ENCODE results near the gene CARHSP1. TPM values are rescaled to one million over a fixed set of nuclear protein-coding genes. Genes with fewer than 3 reads are reported as not detected.

CARHSP1 gene
- polyA plus RNA-seq, 3 donors, result 45.3 to 236 (median 125) TPM

- 73 to 78% (median 77%) methylated on average over 14 of the region's 14 CpGs for WGBS, 3 donors
- H3K27ac ChIP-seq (ENCODE audit: low read depth, low read length), result no peak overlapping the region
These were observed 6.3 kb downstream of the CARHSP1 start for GRCh38 chr16:8862309-8863130.

DNA sequence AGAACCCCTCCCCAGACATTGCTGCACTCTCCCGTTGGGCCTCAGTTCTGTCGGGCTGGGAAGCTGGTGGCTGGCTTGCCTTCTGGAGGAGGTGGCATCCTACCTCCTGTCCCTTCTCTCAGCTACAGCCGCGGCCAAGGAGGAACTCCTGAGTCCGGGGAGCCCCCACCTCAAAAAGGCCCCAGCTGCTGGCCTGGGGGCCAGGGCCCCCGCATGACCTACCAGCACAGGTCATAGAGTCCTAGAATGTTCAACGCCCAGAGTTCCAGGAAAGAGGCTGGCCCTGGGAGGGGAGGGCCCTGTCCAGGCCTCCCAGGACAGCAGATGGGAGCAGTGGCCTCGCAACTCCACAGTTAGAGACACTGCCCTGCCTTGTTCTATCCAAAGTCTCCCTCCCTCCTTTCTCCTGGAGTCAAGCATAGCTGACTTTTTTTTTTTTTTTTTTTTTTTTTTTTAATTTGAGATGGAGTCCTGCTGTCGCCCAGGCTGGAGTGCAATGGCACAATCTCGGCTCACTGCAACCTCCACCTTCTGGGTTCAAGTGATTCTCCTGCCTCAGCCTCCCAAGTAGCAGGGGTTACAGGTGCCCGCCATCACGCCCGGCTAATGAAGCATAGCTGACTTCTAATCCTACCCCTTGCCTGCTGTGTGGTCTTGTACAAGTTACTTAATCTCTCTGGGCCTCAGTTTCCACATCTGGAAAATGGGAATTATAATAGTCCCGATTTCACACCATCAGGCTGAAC, 7.1 kb downstream of the CARHSP1 start:
- H3K27ac ChIP-seq (ENCODE audit: low read depth, low read length), result no peak overlapping the region
- WGBS, 3 donors, result 69 to 73% (median 71%) methylated on average over 14 of the region's 14 CpGs

DNA sequence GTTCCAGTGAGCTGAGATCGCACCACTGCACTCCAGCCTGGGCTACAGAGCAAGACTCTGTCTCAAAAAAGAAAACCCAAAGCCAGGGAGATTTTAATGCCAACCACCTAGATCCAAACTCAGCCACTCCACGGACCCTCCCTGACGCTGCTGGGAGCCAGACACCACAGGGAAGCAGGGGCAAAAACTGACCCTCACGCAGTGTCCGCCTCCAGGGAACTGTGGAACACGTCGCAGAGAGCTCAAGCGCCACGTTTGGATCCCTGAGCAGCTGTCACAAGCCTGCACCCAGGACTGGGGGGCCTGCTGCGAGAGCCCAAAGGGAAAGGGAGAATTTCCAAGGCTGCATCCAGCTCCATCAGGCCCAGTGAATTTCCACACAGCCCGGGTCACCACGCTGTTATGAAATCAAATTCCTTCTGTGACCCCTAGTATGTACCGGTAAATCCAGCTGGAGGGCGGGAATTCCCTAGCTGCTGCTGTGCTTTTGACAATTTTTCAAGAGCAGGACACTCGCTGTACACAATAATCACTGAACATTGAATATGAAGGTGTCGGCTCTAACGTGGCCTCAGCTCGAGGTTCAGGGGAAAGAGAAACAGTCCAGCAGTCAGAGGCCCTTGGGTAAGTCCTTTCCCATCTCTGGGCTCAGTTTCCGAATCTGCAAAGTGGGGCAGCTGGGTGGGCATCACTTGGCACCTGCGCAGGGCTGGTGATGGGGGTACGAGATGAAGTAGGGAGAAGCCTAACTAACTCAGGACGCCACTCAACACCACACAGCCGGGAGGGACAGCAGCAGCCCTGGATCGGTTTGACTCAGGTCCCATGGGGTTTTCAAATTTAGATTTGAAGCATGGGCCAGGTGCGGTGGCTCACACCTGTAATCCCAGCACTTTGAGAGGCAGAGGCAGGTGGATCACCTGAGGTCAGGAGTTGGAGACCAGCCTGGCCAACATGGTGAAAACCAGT, 8.6 kb downstream of the CARHSP1 start:
- WGBS, 3 donors, result 54 to 63% (median 59%) methylated on average over 25 of the region's 25 CpGs
- no peak overlapping the region for H3K27ac ChIP-seq (ENCODE audit: low read depth, low read length)

- no peak overlapping the region for H3K27ac ChIP-seq (ENCODE audit: low read depth, low read length)
- 90 to 93% (median 91%) methylated on average over 30 to 31 of the region's 31 CpGs for WGBS, 3 donors
These were observed 9.6 kb downstream of the CARHSP1 start for GRCh38 chr16:8858994-8859912.

GRCh38 chr16:8855972-8856371, 12.8 kb downstream of the CARHSP1 start:
- no peak overlapping the region for H3K27ac ChIP-seq (ENCODE audit: low read depth, low read length)
- 54 to 72% (median 62%) methylated on average over 5 of the region's 5 CpGs for WGBS, 3 donors

DNA sequence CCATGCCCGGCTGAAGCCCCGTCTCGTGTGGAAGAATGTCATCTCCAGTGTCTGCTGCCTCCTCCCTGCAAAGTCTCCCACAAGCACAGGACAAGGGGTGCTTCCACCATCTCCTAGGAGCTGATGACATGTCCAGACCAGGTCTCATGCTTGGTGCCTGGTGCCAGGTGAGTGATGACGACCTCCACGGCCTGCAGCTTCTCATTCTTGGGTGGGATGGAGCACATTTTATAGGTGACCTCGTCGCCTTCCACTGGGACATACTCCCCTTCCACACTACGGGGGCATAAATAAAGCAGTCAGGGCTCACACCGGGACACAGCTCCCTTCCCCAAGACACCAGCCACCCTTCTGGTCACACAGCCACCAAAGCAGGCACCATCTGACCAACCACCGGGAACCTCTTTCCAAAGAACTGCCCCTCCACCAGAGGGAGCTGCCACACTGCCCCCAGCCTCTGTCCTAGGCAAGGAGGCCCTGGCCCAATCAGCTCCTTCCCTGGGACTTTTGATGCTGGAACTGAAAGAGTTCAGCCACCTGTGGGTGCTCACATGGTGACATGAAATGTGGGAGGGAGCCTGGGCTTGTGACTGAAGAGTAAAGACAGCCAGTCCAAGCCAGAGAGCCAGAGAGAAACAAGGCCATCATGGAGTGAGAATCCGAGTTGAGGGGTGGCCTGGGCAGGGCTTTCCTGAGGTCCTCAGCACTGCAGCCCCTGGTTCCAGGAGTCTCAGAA, 13.6 kb downstream of the CARHSP1 start:
- 92 to 96% (median 95%) methylated on average over 11 of the region's 11 CpGs for whole genome bisulfite sequencing, 3 donors
- H3K27ac ChIP-seq (ENCODE audit: low read depth, low read length), result no peak overlapping the region

DNA sequence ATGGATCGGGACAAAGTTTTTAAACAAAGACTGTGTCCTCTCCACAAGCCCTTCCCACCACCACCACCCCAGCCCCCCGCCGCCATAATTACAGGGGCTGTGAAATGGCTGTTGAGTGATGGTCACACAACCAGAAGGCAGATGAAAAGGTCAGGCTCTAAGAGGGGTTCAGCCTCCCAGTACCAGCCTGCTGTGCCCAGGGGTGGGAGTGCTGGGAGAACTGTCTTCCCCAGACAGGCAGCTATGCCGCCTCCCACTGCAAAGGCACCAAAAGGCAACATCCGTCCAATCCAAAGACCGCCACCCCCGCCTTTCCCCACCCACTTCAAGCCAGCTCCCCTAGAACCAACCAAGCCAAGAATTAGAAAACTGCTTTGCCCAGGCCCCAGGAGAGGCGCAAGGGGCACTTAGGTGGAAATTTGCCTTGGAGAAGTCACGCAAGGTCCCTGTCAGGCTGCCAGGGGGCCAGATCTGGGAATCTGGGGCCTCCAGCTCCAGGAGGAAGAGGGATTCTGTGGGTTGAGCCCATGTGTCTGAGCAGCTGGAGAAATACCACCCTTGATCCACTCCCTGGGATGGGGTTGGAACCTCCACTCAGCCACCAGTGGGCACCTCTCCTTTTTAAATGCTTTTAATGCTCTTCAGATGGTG, 14.4 kb downstream of the CARHSP1 start:
- H3K27ac ChIP-seq (ENCODE audit: low read depth, low read length), result no peak overlapping the region
- 85 to 91% (median 88%) methylated on average over 9 of the region's 9 CpGs for WGBS, 3 donors

- 84 to 91% (median 89%) methylated on average over 7 of the region's 7 CpGs for WGBS, 3 donors
- H3K27ac ChIP-seq (ENCODE audit: low read depth, low read length), result no peak overlapping the region
These were observed 15.2 kb downstream of the CARHSP1 start for GRCh38 chr16:8853611-8854010.

GRCh38 chr16:8853150-8853549, 15.7 kb downstream of the CARHSP1 start:
- no peak overlapping the region for H3K27ac ChIP-seq (ENCODE audit: low read depth, low read length)
- WGBS, 3 donors, result 69 to 80% (median 71%) methylated on average over 7 of the region's 7 CpGs

GRCh38 chr16:8852534-8852933, 16.3 kb downstream of the CARHSP1 start:
- 72 to 83% (median 75%) methylated on average over 8 of the region's 8 CpGs for WGBS, 3 donors
- no peak overlapping the region for H3K27ac ChIP-seq (ENCODE audit: low read depth, low read length)

DNA sequence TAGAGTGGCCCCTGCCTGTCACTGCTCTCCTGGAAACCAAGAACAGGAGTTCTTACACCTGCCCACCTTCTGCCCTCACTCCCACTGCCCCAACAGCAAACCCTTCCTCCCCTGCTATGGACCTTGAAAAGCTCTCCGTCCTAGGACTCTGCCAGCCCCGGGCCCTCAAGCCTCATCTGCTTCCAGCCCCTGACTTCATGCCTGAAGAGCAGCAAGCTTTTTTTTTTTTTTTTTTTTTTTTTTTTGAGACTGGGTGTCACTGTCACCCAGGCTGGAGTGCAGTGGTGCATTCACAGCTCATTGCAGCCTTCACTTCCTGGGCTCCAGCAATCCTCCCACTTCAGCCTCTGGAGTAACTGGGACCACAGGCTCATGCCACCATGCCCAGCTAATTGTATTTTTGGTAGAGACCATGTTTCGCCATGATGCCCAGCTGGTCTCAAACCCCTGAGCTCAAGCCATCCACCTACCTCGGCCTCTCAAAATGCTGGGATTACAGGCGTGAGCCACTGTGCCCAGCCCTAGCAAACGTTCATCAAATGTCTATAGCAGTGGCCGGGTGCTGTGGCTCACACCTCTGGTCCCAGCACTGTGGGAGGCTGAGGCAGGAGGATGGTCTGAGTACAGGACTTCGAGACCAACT, 16.9 kb downstream of the CARHSP1 start:
- no peak overlapping the region for H3K27ac ChIP-seq (ENCODE audit: low read depth, low read length)

DNA sequence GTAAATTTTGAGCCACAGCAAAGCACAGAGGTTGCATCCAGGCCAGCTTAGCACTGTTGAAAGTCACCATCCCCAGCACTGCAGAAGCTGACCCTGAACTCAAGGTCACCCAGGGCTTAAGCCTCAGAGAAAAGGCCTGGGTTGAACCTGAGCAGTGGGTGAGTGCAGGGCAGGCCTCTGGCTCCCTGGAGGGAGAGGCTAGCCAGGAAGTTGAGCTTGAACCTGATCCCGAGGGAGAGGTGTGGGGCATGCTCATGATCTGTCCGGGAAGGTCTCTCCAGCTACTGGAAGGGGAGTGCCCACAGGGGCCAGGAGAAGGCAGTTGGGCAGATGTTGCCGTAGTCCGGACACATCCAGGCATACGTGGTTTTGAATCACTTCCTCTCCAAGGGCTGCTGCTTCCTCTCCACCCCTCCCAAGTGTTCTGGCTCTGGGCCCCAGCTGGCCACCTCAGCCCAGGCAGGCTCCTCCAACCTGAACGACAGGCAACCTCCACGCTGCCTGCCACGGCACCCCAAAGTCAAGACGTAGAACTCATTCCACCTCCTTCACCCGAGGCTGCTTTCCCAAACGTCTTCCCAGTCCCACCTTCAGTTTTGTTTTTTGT, 18.4 kb downstream of the CARHSP1 start:
- 16 to 58% (median 28%) methylated on average over 11 of the region's 11 CpGs for WGBS, 3 donors
- no peak overlapping the region for H3K27ac ChIP-seq (ENCODE audit: low read depth, low read length)

More for the DNA sequence above, 16.9 kb downstream of the CARHSP1 start:
- 87 to 95% (median 94%) methylated on average over 8 of the region's 8 CpGs for WGBS, 3 donors

DNA sequence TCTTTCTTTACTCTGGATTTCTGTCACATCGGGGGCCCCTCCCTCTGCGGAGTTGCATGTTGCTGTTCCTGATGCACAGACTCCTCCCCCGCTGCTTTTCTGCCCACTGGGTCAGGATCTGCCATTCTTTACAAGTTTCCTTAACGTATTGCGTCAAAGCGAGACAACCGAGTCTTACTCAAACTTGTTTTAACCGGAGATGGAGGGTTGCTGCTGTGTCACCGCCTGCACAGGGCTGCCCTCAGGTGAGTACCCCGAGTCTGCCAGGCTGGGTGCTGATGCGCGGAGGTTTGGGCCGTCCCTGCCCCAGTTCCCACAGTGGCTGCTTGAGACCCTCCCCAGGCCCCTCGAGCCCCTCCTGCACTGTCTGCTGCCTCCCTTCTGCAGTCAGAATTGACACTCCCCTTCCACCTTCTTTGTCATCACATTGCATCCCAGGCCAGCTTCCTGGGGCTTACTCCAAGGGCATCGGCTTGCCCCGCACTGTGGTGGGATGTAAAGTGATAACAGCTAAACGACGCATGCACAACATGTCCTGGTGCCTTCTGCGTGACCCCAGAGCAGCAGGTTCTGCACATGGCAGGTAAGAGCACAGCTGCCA, 19.3 kb downstream of the CARHSP1 start:
- H3K27ac ChIP-seq (ENCODE audit: low read depth, low read length), result no peak overlapping the region
- WGBS, 3 donors, result 72 to 82% (median 75%) methylated on average over 19 of the region's 19 CpGs

GRCh38 chr16:8848939-8849391, 19.8 kb downstream of the CARHSP1 start:
- H3K27ac ChIP-seq (ENCODE audit: low read depth, low read length), result no peak overlapping the region
- 70 to 86% (median 74%) methylated on average over 8 of the region's 8 CpGs for WGBS, 3 donors

- no peak overlapping the region for H3K27ac ChIP-seq (ENCODE audit: low read depth, low read length)
- 81 to 90% (median 87%) methylated on average over 26 of the region's 26 CpGs for WGBS, 3 donors
These were observed 20.4 kb downstream of the CARHSP1 start for GRCh38 chr16:8848231-8848938.

Data from adipose tissue (tissue), 3 donors.